Erythroblast (primary cell): ENCODE data around the gene COL9A3.

Experiments used
- GATA1 ChIP-seq: IDR thresholded peaks from 2 replicates; pipeline ENCODE4 v1.6.1; 2011; ENCODE audit warnings: low read depth, mild to moderate bottlenecking, control low read depth, low read length, moderate library complexity
- POLR2A ChIP-seq: IDR thresholded peaks from 2 replicates; pipeline ENCODE4 v1.6.1; 2011; ENCODE audit warnings: mild to moderate bottlenecking, low read length

DNA sequence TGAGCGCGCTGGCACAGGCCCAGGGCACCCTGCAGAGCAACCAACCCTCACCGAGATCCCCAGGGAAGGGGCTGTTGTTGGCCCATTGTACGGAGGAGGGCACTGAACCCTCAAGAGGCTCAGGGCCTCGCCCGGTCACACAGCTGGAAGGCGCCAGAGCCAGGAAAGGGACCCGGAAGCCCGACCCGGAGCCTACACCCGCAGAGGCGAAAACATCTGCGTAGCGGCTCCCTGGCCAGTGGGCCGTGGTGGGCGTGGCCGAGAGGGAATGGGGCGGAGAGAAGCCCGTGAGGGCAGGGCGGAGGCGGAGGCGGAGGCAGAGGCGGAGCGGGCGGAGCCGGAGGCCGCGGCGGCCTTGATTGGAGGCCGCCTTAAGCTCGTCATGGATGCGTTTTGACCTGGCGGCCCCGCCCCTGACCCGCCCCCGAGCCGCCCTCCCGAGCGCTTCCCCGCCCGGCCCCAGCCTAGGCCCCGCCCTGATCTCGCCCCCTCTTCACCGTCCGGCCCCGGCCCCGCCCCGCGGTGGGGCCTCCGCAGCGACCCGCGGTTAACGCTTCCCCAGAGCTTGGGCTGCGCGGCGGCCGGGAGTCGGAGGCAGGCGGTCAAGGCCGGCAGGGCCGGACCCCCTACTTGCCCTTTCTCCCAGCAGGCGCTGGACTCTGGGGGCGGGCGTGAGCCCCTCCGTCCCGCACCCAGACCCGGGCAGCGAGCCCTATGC, 22.7 kb upstream of the COL9A3 start:
- peak; percentile 81 for TF ChIP-seq POLR2A
- TF ChIP-seq GATA1: no peak
